Measurements from ENCODE around the gene TMEM11.

TMEM11 gene, protein sequence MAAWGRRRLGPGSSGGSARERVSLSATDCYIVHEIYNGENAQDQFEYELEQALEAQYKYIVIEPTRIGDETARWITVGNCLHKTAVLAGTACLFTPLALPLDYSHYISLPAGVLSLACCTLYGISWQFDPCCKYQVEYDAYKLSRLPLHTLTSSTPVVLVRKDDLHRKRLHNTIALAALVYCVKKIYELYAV

DNA sequence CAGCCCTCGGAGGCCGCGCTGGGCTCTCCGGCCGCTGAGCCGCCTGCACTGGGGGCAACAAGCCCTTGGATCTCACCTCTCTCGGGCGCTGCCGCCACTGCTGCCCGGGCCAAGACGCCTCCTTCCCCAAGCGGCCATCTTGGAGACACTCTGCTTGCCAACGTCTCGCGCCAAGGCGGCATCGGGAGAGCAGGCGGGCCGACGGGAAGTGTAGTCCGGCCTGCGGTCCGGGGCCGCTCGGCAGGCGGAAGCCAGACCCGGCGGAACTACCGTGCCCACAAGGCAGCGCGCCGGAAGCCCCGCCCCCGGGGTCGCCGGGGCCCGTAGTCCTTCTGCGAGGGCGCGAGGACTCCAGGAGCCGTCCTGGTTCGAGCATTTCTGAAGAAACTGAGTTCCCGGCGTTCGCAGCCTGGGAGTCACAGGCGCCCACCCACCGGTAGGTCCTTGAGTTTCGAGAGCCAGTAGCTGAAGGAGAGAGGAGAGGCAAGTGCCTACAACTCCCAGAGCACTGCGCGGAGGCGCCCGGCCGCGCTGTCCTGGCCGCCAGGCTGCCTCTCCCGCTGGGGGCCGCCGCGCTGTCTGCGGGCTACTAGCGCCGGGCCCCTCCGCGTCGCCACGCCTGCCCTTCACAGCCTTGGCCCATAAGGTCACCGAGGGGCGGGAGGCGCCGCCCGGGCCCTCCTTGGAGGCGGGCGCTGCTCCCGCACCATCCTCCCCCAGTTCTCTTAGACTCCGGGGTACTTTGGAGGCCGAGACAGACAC, at the start of gene TMEM11:
Gene TMEM11, minus strand, starts transcription at position 147 of the 762 bp plus-strand sequence. Its CDS starts 9 bp downstream, at position 138.
- peaks cover 4% of the 10 kb centered on the region for H3K36me3 ChIP-seq (replicated peaks)
- peak within 1 kb of the TSS; percentile 77 for H3K4me3 ChIP-seq (ENCODE audit: low read depth, low read length)
- TF ChIP-seq, protein P1, sequence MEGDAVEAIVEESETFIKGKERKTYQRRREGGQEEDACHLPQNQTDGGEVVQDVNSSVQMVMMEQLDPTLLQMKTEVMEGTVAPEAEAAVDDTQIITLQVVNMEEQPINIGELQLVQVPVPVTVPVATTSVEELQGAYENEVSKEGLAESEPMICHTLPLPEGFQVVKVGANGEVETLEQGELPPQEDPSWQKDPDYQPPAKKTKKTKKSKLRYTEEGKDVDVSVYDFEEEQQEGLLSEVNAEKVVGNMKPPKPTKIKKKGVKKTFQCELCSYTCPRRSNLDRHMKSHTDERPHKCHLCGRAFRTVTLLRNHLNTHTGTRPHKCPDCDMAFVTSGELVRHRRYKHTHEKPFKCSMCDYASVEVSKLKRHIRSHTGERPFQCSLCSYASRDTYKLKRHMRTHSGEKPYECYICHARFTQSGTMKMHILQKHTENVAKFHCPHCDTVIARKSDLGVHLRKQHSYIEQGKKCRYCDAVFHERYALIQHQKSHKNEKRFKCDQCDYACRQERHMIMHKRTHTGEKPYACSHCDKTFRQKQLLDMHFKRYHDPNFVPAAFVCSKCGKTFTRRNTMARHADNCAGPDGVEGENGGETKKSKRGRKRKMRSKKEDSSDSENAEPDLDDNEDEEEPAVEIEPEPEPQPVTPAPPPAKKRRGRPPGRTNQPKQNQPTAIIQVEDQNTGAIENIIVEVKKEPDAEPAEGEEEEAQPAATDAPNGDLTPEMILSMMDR (IDR thresholded peaks at IDR 0.05; ENCODE audit: low read depth, low read length, missing control alignments), result no peak
- peak; percentile 93 for DNase-seq
- H3K27me3 ChIP-seq (replicated peaks), result no peaks in the 10 kb centered on the region
- in situ Hi-C loops (cut with HindIII; ENCODE audit: low pct_ligation_motif_present, low sequenced_read_pairs), result no loop called here
- H3K27ac ChIP-seq, result peak within 1 kb of the TSS; percentile 94

DNA sequence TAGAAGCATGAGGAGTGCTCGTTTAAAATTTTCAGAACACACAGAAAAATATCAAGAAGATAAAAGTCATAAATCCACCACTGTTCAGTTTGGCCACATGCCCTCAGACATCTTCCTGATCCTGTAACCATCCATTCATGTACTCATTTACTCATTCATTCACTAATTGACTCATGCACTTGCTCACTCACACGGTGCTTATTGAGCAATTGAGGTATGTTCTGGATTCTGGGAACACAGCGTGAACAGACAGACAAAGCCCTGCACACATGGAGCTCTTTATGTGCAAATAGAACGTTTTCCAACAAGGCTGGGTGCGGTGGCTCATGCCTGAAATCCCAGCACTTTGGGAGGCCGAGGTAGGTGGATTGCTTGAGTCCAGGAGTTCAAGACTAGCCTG, 49.4 kb upstream of the TMEM11 start:
- in situ Hi-C loops (cut with HindIII; ENCODE audit: low pct_ligation_motif_present, low sequenced_read_pairs), result no loop called here
- Histone ChIP-seq H3K36me3 (replicated peaks) (no peaks in the 10 kb centered on the region), H3K27ac (no peak overlapping the region), H3K27me3 (replicated peaks) (no peaks in the 10 kb centered on the region), H3K4me3 (ENCODE audit: low read depth, low read length) (no peak overlapping the region)
- TF ChIP-seq, protein P1 (IDR thresholded peaks at IDR 0.05; ENCODE audit: low read depth, low read length, missing control alignments), result no peak
- no peak for DNase-seq

DNA sequence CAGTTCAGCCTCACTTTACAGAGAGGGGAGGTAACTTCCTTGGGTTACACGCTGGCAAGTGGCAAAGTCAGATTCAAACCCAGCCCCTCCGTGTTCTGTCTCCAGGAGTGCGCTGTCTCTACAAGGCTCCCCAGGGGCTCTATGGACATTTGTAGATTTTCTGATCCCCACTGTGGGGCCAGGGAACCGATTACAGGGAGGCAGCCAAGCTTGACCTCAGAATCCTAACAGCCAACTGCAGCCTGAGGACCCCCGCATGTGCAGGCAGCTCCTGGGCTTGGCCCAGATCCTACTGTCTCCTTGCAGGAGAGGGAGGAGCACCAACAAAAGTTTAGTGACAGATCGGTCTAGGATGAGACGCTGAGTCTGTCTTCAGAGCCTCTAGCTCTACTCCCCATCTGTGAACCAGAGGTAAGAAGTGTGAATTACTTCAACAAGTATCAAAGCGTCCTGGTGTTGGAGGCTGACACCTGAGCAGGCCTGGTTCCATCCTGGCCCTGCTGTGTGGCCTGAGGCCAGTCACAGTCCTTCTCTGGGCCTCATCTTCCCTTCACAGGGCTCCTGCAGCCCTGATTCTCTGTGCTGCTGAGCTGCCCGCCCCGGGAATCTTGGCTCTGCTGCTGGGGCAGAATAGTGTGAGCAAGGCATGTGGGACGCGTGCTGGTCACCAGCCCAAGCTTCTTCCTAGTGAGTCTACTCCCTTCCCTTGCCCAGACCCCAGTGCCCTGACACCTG, 48.5 kb upstream of the TMEM11 start:
- Histone ChIP-seq H3K27me3 (replicated peaks) (no peaks in the 10 kb centered on the region), H3K36me3 (replicated peaks) (no peaks in the 10 kb centered on the region), H3K27ac (no peak overlapping the region), H3K4me3 (ENCODE audit: low read depth, low read length) (no peak overlapping the region)
- TF ChIP-seq, protein P1 (IDR thresholded peaks at IDR 0.05; ENCODE audit: low read depth, low read length, missing control alignments), result no peak
- in situ Hi-C loops (cut with HindIII; ENCODE audit: low pct_ligation_motif_present, low sequenced_read_pairs), result no loop called here
- DNase-seq, result no peak

DNA sequence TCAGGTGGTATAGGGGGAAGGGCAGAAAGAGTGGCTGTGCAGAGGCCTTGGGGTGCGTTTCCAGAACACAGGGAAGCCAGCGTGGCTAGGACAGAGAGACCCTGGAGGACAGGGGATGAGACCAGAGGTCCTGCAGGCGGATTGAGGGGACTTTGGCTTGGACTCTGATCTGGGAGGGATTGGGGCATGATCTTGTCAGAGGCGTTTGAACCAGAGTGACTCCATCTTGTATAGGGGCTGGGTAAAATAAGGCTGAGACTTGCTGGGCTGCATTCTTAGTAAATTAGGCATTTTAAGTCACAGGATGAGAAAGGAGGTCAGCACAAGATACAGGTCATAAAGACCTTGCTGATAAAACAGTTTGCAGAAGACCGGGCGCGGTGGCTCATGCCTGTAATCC, 44.6 kb upstream of the TMEM11 start:
- Histone ChIP-seq H3K4me3 (ENCODE audit: low read depth, low read length) (no peak overlapping the region), H3K27ac (no peak overlapping the region), H3K27me3 (replicated peaks) (no peaks in the 10 kb centered on the region), H3K36me3 (replicated peaks) (no peaks in the 10 kb centered on the region)
- no peak for DNase-seq
- TF ChIP-seq, protein P1 (IDR thresholded peaks at IDR 0.05; ENCODE audit: low read depth, low read length, missing control alignments), result no peak
- in situ Hi-C loops (cut with HindIII; ENCODE audit: low pct_ligation_motif_present, low sequenced_read_pairs), result no loop called here

DNA sequence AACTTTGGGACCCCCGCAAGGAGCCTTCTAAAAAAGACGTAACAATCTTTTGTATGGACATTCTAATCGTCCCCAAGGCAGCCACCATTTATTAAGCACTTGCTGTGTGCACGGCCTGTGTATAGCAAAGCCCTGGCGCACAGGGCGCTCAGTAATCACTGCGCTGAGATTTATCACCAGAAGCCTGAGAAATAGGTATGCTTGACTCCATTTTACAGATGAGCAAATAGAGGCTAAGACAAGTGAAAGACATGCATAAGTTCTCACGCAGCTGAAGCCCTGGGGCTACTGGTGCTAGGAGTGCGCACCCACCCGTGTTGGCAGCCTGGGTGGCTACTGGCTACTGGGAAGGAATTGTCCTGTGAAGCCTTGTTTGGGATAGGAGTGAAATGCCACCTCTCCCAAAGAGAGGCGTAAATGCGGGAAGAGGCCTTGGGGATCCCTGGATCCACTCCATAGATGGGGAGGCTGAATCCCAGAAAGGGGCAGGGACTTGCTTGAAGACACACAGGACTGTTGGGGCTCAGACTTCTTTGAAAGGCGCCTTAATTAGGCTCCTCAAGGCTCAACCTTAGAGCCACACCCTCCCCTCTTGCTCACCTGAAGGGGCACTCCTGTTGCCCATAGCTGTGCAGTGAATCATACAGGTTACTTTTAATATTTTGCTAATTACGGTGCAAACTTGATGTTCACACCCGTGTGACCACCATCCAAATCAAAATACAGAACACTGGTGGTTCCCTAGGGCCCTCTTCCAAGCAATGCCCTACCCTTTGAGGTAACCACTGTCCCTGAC, 39.9 kb upstream of the TMEM11 start:
- H3K36me3 ChIP-seq (replicated peaks), result no peaks in the 10 kb centered on the region
- peak overlapping the region; percentile 54 for H3K4me3 ChIP-seq (ENCODE audit: low read depth, low read length)
- no peaks in the 10 kb centered on the region for H3K27me3 ChIP-seq (replicated peaks)
- no peak overlapping the region for H3K27ac ChIP-seq
- TF ChIP-seq, protein P1 (IDR thresholded peaks at IDR 0.05; ENCODE audit: low read depth, low read length, missing control alignments), result no peak
- in situ Hi-C loops (cut with HindIII; ENCODE audit: low pct_ligation_motif_present, low sequenced_read_pairs), result no loop called here
- no peak for DNase-seq
